CD14-positive monocyte (primary cell): ENCODE measurements around the gene RAN. TPM values are rescaled to one million over a fixed set of nuclear protein-coding genes. Genes with fewer than 3 reads are reported as not detected.

Source experiments
- DNase-seq, 3 donors: peaks; one replicate each; pipeline ENCODE4 v3.0.0-alpha.2; 2011 to 2022
- H2AFZ ChIP-seq: 2 replicates; pipeline ENCODE4 v1.6.0; 2012; ENCODE audit warnings: mild to moderate bottlenecking, low read depth, low read length, inconsistent platforms; ENCODE audit not compliant: insufficient read depth, poor library complexity, severe bottlenecking
- H3K27ac ChIP-seq, 2 donors: 1 replicate in 1 of 2; 2 replicates in 1 of 2; pipeline ENCODE4 v1.5.1; 2012 to 2013; ENCODE audit warnings: low read length in 2 of 2, control low read depth in 1 of 2, inconsistent platforms in 1 of 2, low read depth in 1 of 2, mild to moderate bottlenecking in 1 of 2
- H3K27me3 ChIP-seq, 2 donors: one replicate each; pipeline versions ENCODE4 v1.6.0 to v1.6.1; 2011 to 2013; ENCODE audit warnings: low read length in 2 of 2; ENCODE audit not compliant: control insufficient read depth in 2 of 2, insufficient read depth in 2 of 2
- H3K36me3 ChIP-seq, 2 donors: replicated peaks in 1 of 2; 1 replicate in 1 of 2; 2 replicates in 1 of 2; pipeline versions ENCODE4 v1.5.1 to v1.6.1; 2012 to 2013; ENCODE audit warnings: low read length in 2 of 2, control low read depth in 1 of 2, inconsistent platforms in 1 of 2, mild to moderate bottlenecking in 1 of 2; ENCODE audit not compliant: insufficient read depth in 2 of 2, control insufficient read depth in 1 of 2
- H3K4me1 ChIP-seq, 2 donors: 1 replicate in 1 of 2; 2 replicates in 1 of 2; pipeline versions ENCODE4 v1.5.1 to v1.6.1; 2012 to 2013; ENCODE audit warnings: low read length in 2 of 2, control low read depth in 1 of 2, inconsistent platforms in 1 of 2, mild to moderate bottlenecking in 1 of 2, moderate library complexity in 1 of 2; ENCODE audit not compliant: insufficient read depth in 2 of 2, control insufficient read depth in 1 of 2
- H3K4me2 ChIP-seq: replicated peaks from 2 replicates; pipeline ENCODE3; 2012; ENCODE audit warnings: low read length, moderate library complexity, mild to moderate bottlenecking; ENCODE audit not compliant: poor library complexity, severe bottlenecking; ENCODE audit errors: extremely low read depth
- H3K4me3 ChIP-seq, 3 experiments: fragments of 200-600 bp in 1 of 3; sonication (generic) in 1 of 3; replicated peaks in 1 of 3; 1 replicate in 2 of 3; 2 replicates in 1 of 3; pipeline ENCODE4 v1.5.1; 2011 to 2013; ENCODE audit warnings: low read length in 3 of 3, mild to moderate bottlenecking in 3 of 3, control low read depth in 2 of 3, low read depth in 2 of 3, inconsistent platforms in 1 of 3, moderate library complexity in 1 of 3
- H3K79me2 ChIP-seq: 2 replicates; pipeline ENCODE4 v1.6.0; 2012; ENCODE audit warnings: mild to moderate bottlenecking, control low read depth, inconsistent platforms, low read length, moderate library complexity; ENCODE audit not compliant: insufficient read depth
- H3K9ac ChIP-seq: 2 replicates; pipeline ENCODE4 v1.6.0; 2017; ENCODE audit warnings: low read length, mild to moderate bottlenecking; ENCODE audit not compliant: insufficient read depth, poor library complexity, severe bottlenecking
- H3K9me3 ChIP-seq, 2 donors: replicated peaks in 1 of 2; 1 replicate in 1 of 2; 2 replicates in 1 of 2; pipeline versions ENCODE4 v1.5.1 to v1.6.1; 2012 to 2013; ENCODE audit warnings: low read length in 2 of 2, control low read depth in 1 of 2; ENCODE audit not compliant: control insufficient read depth in 1 of 2, insufficient read depth in 1 of 2
- H4K20me1 ChIP-seq: 2 replicates; pipeline ENCODE4 v1.6.0; 2012; ENCODE audit warnings: mild to moderate bottlenecking, low read length, control low read depth, moderate library complexity; ENCODE audit not compliant: insufficient read depth
- H3K27ac Mint-ChIP-seq, 7 donors: one replicate each; pipeline ENCODE4 v1.8.0; 2020; ENCODE audit warnings: mild to moderate bottlenecking in 7 of 7, mixed read lengths in 7 of 7, moderate library complexity in 6 of 7, inconsistent platforms in 2 of 7
- H3K27me3 Mint-ChIP-seq, 3 donors: one replicate each; pipeline ENCODE4 v1.8.0; 2021 to 2022; ENCODE audit warnings: low read depth in 3 of 3, mild to moderate bottlenecking in 3 of 3, mixed read lengths in 3 of 3, moderate library complexity in 3 of 3, inconsistent platforms in 1 of 3
- H3K36me3 Mint-ChIP-seq, 2 donors: one replicate each; pipeline ENCODE4 v1.8.0; 2020; ENCODE audit warnings: mixed read lengths in 2 of 2, inconsistent platforms in 1 of 2, mild to moderate bottlenecking in 1 of 2
- H3K4me1 Mint-ChIP-seq: one replicate; pipeline ENCODE4 v1.8.0; 2020; ENCODE audit warnings: mild to moderate bottlenecking, mixed read lengths
- H3K4me3 Mint-ChIP-seq, 2 donors: one replicate each; pipeline ENCODE4 v1.8.0; 2020; ENCODE audit warnings: mild to moderate bottlenecking in 2 of 2, mixed read lengths in 2 of 2, moderate library complexity in 1 of 2
- H3K9me3 Mint-ChIP-seq, 7 donors: one replicate each; pipeline ENCODE4 v1.8.0; 2020 to 2022; ENCODE audit warnings: mixed read lengths in 7 of 7, mild to moderate bottlenecking in 6 of 7, moderate library complexity in 6 of 7, inconsistent platforms in 2 of 7
- CTCF ChIP-seq: fragments of 200-600 bp; IDR thresholded peaks from one replicate; pipeline ENCODE4 v1.8.0; 2022; ENCODE audit warnings: antibody characterized with exemption, mild to moderate bottlenecking
- WGBS: methylation state at CpG from one replicate; pipeline ENCODE4 v1.1.5; 2013; ENCODE audit warnings: missing lambda C conversion rate; ENCODE audit not compliant: insufficient coverage; 5-methylcytosine and 5-hydroxymethylcytosine counted together
- intact Hi-C, 2 donors: fragments of 100-400 bp; cut with micrococcal nuclease; formaldehyde crosslinking; loops; one replicate each; pipeline versions ENCODE4 v1.15.0 to v1.15.1; 2023
- polyA plus RNA-seq, 3 donors: library from polyadenylated mRNA; depleted of rRNA in 1 of 3; unstranded in 2 of 3; stranded (reverse) in 1 of 3; fragments of 300-500 nt in 2 of 3; fragments of >200 nt in 1 of 3; fragmentation: Illumina TruSeq in 2 of 3; gene quantifications; 1 replicate in 2 of 3; 2 replicates in 1 of 3; pipeline ENCODE4 v1.2.3, GENCODE V29; 2012 to 2021

Gene RAN
- polyA plus RNA-seq, 3 donors: 197 to 443 (median 366) TPM

- TF ChIP-seq CTCF: no peak
- no peaks in the 10 kb centered on the region for H3K79me2 ChIP-seq
- intact Hi-C loops: no loop called here
- Mint-ChIP-seq H3K36me3 (peaks cover 22% of the 10 kb centered on the region in 2 donors), H3K4me3 (peak overlapping the region; percentile 81 to 87), H3K27ac (no peak overlapping the region), H3K4me1 (peaks cover 22% of the 10 kb centered on the region), H3K27me3 (peaks cover 4 to 13% (median 6%) of the 10 kb centered on the region in 3 donors), H3K9me3 (peaks cover 0 to 3% (median 0%) of the 10 kb centered on the region in 7 donors)
- no peaks in the 10 kb centered on the region for H3K27me3 ChIP-seq
- no peaks in the 10 kb centered on the region for H3K9me3 ChIP-seq
- H3K27ac ChIP-seq: no peak overlapping the region
- H2AFZ ChIP-seq: peak overlapping the region; percentile 35
- 47% methylated on average over 7 of the region's 10 CpGs for WGBS
- H3K4me1 ChIP-seq: peaks cover 4 to 6% of the 10 kb centered on the region in 2 donors
- H3K4me2 ChIP-seq: peak overlapping the region; percentile 63
- H3K4me3 ChIP-seq: peak overlapping the region; percentile 6 to 66 (median 60)
- peaks cover 6% of the 10 kb centered on the region for H4K20me1 ChIP-seq
- no peak for DNase-seq
- H3K36me3 ChIP-seq: peaks cover 17 to 23% of the 10 kb centered on the region in 2 donors
- H3K9ac ChIP-seq: peak overlapping the region; percentile 50
These were observed 8.6 kb downstream of the RAN start for GRCh38 chr12:130880411-130880885.

- H3K27me3 ChIP-seq: no peaks in the 10 kb centered on the region
- peaks cover 6% of the 10 kb centered on the region for H4K20me1 ChIP-seq
- H3K9me3 Mint-ChIP-seq: peaks cover 0 to 3% (median 0%) of the 10 kb centered on the region in 7 donors
- H3K27me3 Mint-ChIP-seq: peaks cover 4 to 13% (median 8%) of the 10 kb centered on the region in 3 donors
- H3K4me1 ChIP-seq: peaks cover 4 to 6% of the 10 kb centered on the region in 2 donors
- no peak overlapping the region for H3K27ac ChIP-seq
- 100% methylated on average over 1 of the region's 5 CpGs for WGBS
- no peaks in the 10 kb centered on the region for H3K79me2 ChIP-seq
- intact Hi-C loops: no loop called here
- no peak overlapping the region for H3K4me3 ChIP-seq
- peaks cover 11 to 17% of the 10 kb centered on the region in 2 donors for H3K36me3 ChIP-seq
- peak overlapping the region; percentile 63 for H3K4me2 ChIP-seq
- no peak for TF ChIP-seq CTCF
- peaks cover 22% of the 10 kb centered on the region for H3K4me1 Mint-ChIP-seq
- no peak overlapping the region for H3K9ac ChIP-seq
- no peak overlapping the region for H3K27ac Mint-ChIP-seq
- H3K9me3 ChIP-seq: no peaks in the 10 kb centered on the region
- DNase-seq: no peak
- H3K36me3 Mint-ChIP-seq: peaks cover 16% of the 10 kb centered on the region in 2 donors
- H2AFZ ChIP-seq: no peak overlapping the region
- peak overlapping the region; percentile 81 to 87 for H3K4me3 Mint-ChIP-seq
These were observed 9.2 kb downstream of the RAN start for GRCh38 chr12:130881046-130881445.
